Peyer's patch (tissue), 4 donors: Measurements from ENCODE around the gene B3GLCT. TPM values are rescaled to one million over a fixed set of nuclear protein-coding genes. Genes with fewer than 3 reads are reported as not detected.

Experiments
- DNase-seq, 3 donors: peaks; one replicate each; pipeline ENCODE4 v3.0.0-alpha.2; 2017 to 2019
- H3K27ac ChIP-seq, 4 donors: fragments of 200-600 bp; sonication (generic); one replicate each; pipeline ENCODE4 v1.5.1; 2016 to 2019
- H3K27me3 ChIP-seq, 2 donors: fragments of 200-600 bp; sonication (generic); one replicate each; pipeline ENCODE4 v1.5.1; 2019
- H3K36me3 ChIP-seq, 3 donors: fragments of 200-600 bp; sonication (generic); one replicate each; pipeline ENCODE4 v1.5.1; 2016 to 2019
- H3K4me1 ChIP-seq, 4 donors: fragments of 200-600 bp; sonication (generic); one replicate each; pipeline ENCODE4 v1.5.1; 2016 to 2019
- H3K4me3 ChIP-seq, 4 donors: fragments of 200-600 bp; sonication (generic); 1 replicate in 3 of 4; 2 replicates in 1 of 4; pipeline ENCODE4 v1.5.1; 2016 to 2019; ENCODE audit warnings: mild to moderate bottlenecking in 1 of 4
- H3K9me3 ChIP-seq, 4 donors: fragments of 200-600 bp; sonication (generic); one replicate each; pipeline ENCODE4 v1.5.1; 2016 to 2019; ENCODE audit warnings: mild to moderate bottlenecking in 1 of 4
- POLR2A ChIP-seq, 2 donors: fragments of 450-650 bp; IDR thresholded peaks; one replicate each; pipeline ENCODE4 v1.5.1; 2017; ENCODE audit warnings: antibody characterized with exemption in 2 of 2, mild to moderate bottlenecking in 2 of 2, moderate library complexity in 2 of 2
- total RNA-seq, 4 donors: library from RNA; depleted of rRNA; stranded (reverse); fragments of >200 nt; gene quantifications; one replicate each; pipeline ENCODE4 v1.1.0, GENCODE V29; 2016
- TF ChIP-seq, protein P1 (sequence below), 6 experiments: fragments of 450-650 bp in 4 of 6; fragments of 200-600 bp in 2 of 6; sonication (generic) in 1 of 6; IDR thresholded peaks; one replicate each; pipeline ENCODE4 v1.5.1; 2017 to 2019; ENCODE audit warnings: antibody characterized with exemption in 6 of 6, mild to moderate bottlenecking in 3 of 6, moderate library complexity in 1 of 6

The B3GLCT gene
- total RNA-seq, 4 donors from 2014 or later = 3.3 to 5.4 (median 3.4) TPM

DNA sequence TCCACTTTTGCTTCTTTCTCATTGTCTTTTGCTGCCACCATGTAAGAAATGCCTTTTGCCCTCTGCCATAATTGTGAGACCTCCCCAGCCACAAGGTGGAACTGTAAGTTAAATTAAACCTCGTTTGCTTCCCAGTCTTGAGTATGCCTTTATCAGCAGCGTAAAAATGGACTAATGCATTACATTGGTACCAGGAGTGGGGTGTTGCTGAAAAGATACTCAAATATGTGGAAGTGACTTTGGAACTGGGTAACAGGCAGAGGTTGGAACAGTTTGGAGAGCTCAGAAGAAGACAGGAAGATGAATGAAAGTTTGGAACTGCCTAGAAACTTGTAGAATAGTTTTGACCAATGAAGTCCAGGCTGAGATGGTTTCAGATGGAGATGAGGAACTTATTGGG, 115.2 kb downstream of the B3GLCT start:
- no peak for DNase-seq
- TF ChIP-seq POLR2A (IDR thresholded peaks at IDR 0.05) = no peak
- TF ChIP-seq, protein P1, sequence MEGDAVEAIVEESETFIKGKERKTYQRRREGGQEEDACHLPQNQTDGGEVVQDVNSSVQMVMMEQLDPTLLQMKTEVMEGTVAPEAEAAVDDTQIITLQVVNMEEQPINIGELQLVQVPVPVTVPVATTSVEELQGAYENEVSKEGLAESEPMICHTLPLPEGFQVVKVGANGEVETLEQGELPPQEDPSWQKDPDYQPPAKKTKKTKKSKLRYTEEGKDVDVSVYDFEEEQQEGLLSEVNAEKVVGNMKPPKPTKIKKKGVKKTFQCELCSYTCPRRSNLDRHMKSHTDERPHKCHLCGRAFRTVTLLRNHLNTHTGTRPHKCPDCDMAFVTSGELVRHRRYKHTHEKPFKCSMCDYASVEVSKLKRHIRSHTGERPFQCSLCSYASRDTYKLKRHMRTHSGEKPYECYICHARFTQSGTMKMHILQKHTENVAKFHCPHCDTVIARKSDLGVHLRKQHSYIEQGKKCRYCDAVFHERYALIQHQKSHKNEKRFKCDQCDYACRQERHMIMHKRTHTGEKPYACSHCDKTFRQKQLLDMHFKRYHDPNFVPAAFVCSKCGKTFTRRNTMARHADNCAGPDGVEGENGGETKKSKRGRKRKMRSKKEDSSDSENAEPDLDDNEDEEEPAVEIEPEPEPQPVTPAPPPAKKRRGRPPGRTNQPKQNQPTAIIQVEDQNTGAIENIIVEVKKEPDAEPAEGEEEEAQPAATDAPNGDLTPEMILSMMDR (IDR thresholded peaks at IDR 0.05) = no peak
- no peaks in the 10 kb centered on the region for H3K27me3 ChIP-seq
- H3K36me3 ChIP-seq = no peaks in the 10 kb centered on the region
- no peaks in the 10 kb centered on the region for H3K4me1 ChIP-seq
- peaks cover 0 to 26% (median 4%) of the 10 kb centered on the region in 4 donors for H3K9me3 ChIP-seq
- H3K4me3 ChIP-seq = no peak overlapping the region
- no peak overlapping the region for H3K27ac ChIP-seq

DNA sequence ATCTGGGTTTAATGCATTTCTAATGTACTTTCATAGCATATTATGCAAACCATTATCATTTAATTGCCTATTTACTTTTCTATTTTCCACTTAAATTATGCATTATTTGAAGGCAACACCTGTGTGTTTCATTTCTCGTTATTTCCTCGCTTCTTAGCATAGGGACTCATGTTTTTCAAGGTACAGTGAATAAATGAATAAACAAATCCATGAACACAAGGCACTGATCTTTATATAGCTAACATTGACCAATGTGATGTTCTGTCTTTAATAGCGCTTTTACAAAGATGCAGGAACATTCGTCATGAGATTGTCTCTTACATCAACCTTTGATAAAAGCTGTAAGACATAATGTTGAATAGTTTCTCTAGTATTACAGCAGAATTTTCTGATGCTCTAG, 121.2 kb downstream of the B3GLCT start:
- DNase-seq = no peak
- peak overlapping the region in 2 of 4 donors; percentile 25 to 66 for H3K27ac ChIP-seq
- no peaks in the 10 kb centered on the region for H3K27me3 ChIP-seq
- TF ChIP-seq, protein P1 (IDR thresholded peaks at IDR 0.05) = no peak
- no peak for TF ChIP-seq POLR2A (IDR thresholded peaks at IDR 0.05)
- no peaks in the 10 kb centered on the region for H3K36me3 ChIP-seq
- no peak overlapping the region for H3K4me3 ChIP-seq
- no peaks in the 10 kb centered on the region for H3K4me1 ChIP-seq
- peaks cover 0 to 8% (median under 1%) of the 10 kb centered on the region in 4 donors for H3K9me3 ChIP-seq

DNA sequence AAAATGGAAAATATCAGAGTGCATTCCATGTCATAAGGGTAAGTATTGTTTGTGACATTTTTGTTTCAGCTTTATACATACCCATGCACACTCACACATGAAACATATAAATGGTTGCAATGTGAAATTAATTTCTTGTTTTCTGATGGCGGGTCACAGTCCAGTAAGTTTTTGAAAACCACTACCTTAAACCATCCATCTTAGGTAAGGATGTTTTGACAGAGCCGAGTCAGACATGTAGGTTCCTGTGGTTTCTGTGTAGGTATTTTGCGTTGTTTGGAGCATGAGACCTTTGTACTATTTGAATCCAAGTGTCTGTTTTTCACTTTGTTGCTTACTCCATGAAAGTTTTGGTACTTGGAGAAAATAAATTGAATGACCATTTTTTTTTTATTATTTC, 121.7 kb downstream of the B3GLCT start:
- Histone ChIP-seq H3K27me3 (no peaks in the 10 kb centered on the region), H3K4me3 (no peak overlapping the region), H3K4me1 (no peaks in the 10 kb centered on the region), H3K27ac (peak overlapping the region in 2 of 4 donors; percentile 25 to 66), H3K36me3 (no peaks in the 10 kb centered on the region), H3K9me3 (peaks cover 0 to 5% (median 0%) of the 10 kb centered on the region in 4 donors)
- DNase-seq = peak in 1 of 3 donors; percentile 22
- TF ChIP-seq, protein P1 (IDR thresholded peaks at IDR 0.05) = no peak
- no peak for TF ChIP-seq POLR2A (IDR thresholded peaks at IDR 0.05)

DNA sequence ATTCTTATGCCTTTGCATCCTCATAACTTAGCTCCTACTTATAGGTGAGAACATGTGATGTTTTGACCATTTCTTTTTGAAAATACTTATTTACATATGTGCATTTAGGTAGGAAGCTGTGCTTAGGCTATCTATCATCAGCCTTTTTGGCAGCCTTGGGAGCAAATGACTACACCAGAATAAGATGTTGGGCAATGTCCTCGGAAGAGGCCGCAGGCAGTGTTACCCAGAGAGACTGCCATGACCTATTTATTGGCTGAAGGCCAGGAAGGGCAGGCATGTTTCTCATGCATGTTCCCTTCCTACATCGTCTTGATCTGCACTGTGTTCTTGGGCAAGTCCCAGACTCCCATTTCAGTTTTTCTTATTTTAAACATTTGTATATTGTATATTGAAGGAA, 122.3 kb downstream of the B3GLCT start:
- H3K36me3 ChIP-seq = no peaks in the 10 kb centered on the region
- H3K4me1 ChIP-seq = no peaks in the 10 kb centered on the region
- no peak for TF ChIP-seq POLR2A (IDR thresholded peaks at IDR 0.05)
- TF ChIP-seq, protein P1 (IDR thresholded peaks at IDR 0.05) = no peak
- H3K9me3 ChIP-seq = peaks cover 0 to under 1% (median 0%) of the 10 kb centered on the region in 4 donors
- H3K27ac ChIP-seq = peak overlapping the region in 2 of 4 donors; percentile 25 to 66
- H3K4me3 ChIP-seq = no peak overlapping the region
- no peaks in the 10 kb centered on the region for H3K27me3 ChIP-seq
- DNase-seq = no peak

DNA sequence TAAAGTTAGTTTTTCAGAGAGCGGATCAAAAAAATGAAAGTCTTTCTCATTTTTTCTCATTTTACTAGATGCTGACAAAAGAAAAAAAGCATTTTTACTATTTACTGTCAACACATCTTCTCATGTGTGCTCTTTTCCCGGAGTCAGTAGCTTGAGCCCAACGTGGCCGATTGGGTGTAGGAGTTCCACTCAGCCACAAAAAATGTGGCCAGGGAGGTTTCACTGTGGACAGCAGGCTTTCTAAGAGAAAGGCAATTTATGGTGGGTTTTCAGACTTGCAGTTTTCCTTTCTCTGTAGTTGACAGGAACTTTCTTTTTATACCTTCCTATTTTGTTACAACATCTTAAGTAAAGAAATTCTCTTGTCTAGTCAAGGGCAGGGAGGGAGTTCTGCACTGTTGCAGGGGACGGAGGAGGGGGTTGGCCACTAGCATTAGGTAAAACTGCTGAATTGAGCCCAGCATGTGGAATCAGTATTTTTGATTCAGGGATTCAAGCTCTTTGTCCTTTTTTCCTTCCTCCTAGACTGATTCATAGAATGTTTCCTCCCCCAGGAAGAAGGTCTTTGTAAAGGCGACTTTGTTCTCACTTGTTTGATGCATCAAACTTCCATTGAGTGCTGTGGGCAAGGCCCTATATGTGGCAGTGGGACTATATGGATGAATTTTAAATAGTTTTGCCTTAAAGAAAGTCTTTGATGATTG, 123.1 kb downstream of the B3GLCT start:
- H3K9me3 ChIP-seq = no peaks in the 10 kb centered on the region

More for the DNA sequence above, 123.1 kb downstream of the B3GLCT start:
- DNase-seq = no peak
- H3K27me3 ChIP-seq = no peaks in the 10 kb centered on the region
- H3K4me1 ChIP-seq = no peaks in the 10 kb centered on the region
- H3K36me3 ChIP-seq = no peaks in the 10 kb centered on the region
- H3K27ac ChIP-seq = peak overlapping the region in 2 of 4 donors; percentile 25 to 66
- no peak for TF ChIP-seq POLR2A (IDR thresholded peaks at IDR 0.05)
- TF ChIP-seq, protein P1 (IDR thresholded peaks at IDR 0.05) = no peak
- H3K4me3 ChIP-seq = no peak overlapping the region
